IPS-11a (cell line): Measurements from ENCODE around the gene MAP4K4.

Source experiments
- H3K4me3 ChIP-seq: one replicate; pipeline ENCODE4 v1.5.1; 2013; ENCODE audit warnings: low read depth, low read length, control low read depth

MAP4K4 gene

GRCh38 chr2:101831351-101831865 is 133.9 kb downstream of the MAP4K4 start:
- no peak overlapping the region for H3K4me3 ChIP-seq

DNA sequence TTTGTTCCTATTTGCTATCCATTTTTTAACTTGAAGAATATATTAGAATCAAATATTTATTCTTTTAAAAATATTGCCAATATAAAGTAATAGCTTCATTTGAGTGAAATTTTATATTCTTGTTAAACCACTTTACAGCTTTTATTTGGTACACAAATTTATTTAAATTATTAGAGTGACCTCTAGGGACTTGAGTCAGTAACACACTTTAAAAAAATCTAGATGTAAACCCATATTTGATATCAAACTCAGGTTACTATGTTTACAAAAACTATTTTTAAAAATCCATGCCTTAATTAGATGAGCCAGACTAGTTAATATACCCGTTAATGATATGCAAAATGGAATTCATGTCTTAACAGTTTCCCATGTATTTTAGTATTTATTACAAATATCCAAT is 134.6 kb downstream of the MAP4K4 start:
- H3K4me3 ChIP-seq: no peak overlapping the region

GRCh38 chr2:101833890-101834523 is 136.5 kb downstream of the MAP4K4 start:
- no peak overlapping the region for H3K4me3 ChIP-seq

GRCh38 chr2:101837354-101837753 is 139.8 kb downstream of the MAP4K4 start:
- H3K4me3 ChIP-seq: no peak overlapping the region

GRCh38 chr2:101841679-101842327 is 144.3 kb downstream of the MAP4K4 start:
- H3K4me3 ChIP-seq: no peak overlapping the region

GRCh38 chr2:101842471-101842870 is 145.0 kb downstream of the MAP4K4 start:
- no peak overlapping the region for H3K4me3 ChIP-seq

DNA sequence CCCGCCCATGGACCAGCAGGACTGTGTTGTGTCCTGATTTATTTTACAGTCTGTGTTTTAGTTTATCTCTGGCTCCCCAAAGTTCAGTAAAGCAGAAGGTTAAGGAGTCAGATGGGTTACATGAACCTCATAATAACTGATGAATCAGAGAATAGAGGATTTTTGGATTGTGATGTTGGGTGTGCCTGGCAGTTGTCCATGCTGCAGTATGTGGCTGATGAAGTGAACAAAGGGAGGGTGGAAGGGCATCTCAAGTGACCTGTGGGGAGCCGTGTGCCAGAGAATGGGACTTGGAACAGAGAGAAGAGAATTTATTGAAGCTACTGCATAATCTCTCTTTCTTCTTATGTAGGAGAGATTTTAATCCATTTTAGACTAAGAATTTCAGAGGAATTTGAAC is 145.5 kb downstream of the MAP4K4 start:
- no peak overlapping the region for H3K4me3 ChIP-seq

DNA sequence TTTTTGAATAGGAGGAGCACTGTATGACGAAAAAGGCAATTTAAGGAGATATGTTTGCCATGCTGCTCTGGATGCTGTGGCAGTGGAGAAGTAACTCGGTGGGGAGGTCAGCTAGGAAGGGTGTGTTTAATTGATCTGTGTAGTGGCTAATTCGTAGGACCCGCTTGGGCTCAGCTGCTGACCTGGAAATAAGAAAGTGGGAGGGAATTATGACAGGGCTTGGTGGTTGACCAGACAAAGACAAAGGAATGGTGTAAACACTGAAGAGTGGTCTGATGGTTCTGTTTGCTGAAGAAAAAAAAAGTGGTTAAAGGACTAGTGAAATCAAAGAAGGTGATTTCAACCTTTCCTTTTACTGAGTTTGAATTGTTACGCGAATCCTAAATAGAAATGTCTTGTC is 146.0 kb downstream of the MAP4K4 start:
- H3K4me3 ChIP-seq: no peak overlapping the region

DNA sequence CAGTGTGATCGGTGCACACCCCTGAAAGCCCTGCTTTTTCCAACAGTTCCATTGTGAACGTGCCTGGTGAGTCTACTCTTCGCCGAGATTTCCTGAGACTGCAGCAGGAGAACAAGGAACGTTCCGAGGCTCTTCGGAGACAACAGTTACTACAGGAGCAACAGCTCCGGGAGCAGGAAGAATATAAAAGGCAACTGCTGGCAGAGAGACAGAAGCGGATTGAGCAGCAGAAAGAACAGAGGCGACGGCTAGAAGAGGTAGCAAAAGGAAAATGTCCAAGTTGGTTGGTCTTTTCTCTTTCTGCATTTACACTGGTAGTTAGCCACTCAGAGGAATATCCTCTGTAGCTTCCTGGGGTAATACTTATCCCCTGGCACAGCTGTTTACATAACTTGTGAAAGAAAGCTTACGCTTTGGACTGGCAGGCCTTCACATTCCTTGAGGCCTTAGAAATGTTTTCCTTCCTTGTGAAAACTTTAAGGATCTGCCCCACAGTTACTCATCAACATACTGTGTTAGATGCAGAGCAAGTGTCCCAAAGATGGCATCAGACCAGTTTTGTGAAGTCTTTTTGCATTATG is 146.6 kb downstream of the MAP4K4 start:
- H3K4me3 ChIP-seq: no peak overlapping the region

- H3K4me3 ChIP-seq: no peak overlapping the region
These were observed 149.5 kb downstream of the MAP4K4 start for GRCh38 chr2:101846973-101847372.

DNA sequence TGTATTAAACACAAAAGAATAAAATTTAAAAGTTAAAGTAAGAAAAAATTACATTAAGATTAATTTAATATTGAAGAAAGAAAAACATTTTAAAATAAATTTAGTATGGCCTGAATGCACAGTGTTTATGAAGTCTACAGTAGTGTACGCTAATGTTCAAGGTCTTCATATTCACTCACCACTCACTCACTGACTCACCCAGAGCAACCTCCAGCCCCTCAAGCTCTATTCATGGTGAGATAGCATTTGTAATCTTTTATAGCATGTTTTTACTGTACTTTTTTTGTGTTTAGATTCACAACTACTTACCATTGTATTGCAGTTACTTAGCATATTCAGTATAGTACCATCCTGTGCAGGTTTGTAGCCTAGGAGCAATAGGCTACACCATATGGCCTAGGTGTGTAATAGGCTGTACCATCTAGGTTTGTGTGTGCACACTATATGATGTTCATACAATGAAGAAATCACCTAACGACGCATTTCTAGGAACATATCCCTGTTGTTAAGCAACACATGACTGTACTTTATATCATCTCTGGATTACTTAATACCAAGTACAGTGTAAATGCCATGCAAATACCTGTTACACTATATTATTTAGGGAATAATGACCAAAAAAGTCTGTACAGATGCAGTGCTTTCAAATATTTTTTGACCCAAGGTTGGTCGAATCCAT is 150.3 kb downstream of the MAP4K4 start:
- H3K4me3 ChIP-seq: no peak overlapping the region

GRCh38 chr2:101848769-101849410 is 151.4 kb downstream of the MAP4K4 start:
- no peak overlapping the region for H3K4me3 ChIP-seq

- no peak overlapping the region for H3K4me3 ChIP-seq
These were observed 152.9 kb downstream of the MAP4K4 start for GRCh38 chr2:101850450-101850849.

DNA sequence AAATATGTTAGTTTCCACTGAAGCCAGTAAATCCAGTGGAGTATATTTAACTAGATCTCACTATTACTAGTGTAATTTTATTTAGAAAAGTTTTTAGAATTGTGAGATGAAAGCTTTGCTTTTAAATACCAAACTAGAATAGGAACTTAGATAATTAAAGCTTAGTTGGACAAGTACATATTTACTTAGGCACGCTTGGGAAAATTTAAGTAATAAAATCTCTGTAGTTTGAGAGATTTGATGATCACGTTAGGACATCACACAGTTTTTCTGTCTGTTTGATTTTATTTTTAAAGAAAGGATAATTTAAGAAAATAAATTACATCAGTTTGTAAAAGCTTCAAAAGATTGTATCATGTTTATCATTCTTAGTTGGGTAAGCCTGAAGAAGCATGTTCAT is 153.5 kb downstream of the MAP4K4 start:
- no peak overlapping the region for H3K4me3 ChIP-seq

- no peak overlapping the region for H3K4me3 ChIP-seq
These were observed 155.3 kb downstream of the MAP4K4 start for GRCh38 chr2:101852824-101853223.

DNA sequence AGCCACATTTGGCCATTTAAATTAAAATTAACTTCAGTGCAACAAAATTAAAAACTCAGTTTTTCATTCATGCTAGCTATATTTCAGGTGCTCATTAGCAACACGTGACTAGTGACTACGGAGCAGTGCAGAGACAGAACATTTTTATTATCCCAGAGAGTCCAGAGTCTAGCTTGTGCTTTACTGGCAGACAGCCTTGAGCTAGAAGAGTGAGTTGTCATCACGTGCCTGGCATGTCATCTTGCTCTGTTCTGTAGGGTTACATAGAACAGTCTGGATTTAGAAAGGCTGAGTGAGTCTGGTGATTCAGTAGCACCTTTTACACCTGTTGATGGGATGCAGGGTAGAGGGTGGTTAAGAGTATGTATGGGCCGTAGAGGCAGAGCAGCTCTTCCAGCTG is 157.4 kb downstream of the MAP4K4 start:
- H3K4me3 ChIP-seq: no peak overlapping the region

- H3K4me3 ChIP-seq: no peak overlapping the region
These were observed 158.3 kb downstream of the MAP4K4 start for GRCh38 chr2:101855776-101856175.

DNA sequence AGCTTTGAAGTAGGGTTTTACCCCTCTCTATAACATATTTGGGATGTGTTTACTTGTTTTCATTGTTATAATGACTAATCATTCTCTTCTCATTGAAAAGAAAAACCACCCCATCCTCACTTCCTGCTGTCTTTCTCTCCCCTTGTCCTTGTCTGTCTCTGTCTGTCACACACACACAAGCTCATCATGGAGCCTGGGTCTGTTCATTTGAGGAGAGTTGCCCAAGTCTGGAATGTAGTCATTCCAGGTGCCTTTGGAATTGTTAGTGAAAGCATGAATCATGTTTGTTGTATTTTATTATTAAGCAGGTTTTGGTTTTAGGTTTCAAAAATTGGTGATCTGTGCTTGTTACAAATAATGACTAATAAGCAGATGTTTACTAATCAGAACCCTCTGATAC is 160.7 kb downstream of the MAP4K4 start:
- no peak overlapping the region for H3K4me3 ChIP-seq

DNA sequence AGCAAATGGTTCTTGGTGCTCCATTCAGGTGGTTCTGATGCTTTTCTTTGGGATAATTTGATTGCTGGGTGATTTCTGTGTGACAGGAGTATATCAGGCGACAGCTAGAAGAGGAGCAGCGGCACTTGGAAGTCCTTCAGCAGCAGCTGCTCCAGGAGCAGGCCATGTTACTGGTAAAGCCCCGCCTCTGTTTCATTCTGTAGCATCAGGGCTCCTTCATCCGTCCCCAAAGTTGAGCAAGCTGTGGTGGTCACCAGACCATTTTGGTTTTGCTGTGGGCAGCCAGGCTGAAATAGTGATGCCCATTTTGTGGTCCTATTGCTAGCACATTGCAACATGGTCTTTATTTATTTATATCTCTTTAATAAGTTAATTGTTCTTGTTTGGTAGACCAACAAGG is 161.4 kb downstream of the MAP4K4 start:
- no peak overlapping the region for H3K4me3 ChIP-seq

- no peak overlapping the region for H3K4me3 ChIP-seq
These were observed 162.1 kb downstream of the MAP4K4 start for GRCh38 chr2:101859604-101860003.

DNA sequence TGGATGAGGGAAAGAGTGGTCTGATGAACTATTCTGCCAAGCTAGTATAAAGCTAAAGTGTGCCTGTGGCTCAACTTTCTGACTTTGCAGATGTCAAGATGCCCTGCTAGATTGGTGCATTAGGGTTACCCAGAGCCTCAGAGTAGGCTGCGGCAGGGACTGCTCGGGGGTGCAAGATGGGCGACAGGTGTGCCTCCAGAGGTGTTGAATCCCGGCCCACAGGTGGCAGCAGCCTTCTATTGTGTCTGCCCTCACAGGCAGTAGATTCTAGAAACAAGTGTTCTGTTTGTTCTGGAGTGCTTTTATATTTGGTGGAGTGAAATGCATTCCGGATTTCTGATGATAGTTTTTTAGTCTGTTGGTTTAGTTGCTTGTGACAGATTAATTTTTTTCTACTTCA is 162.7 kb downstream of the MAP4K4 start:
- no peak overlapping the region for H3K4me3 ChIP-seq
